Pulmonary artery endothelial cell (primary cell): Measurements from ENCODE around the gene HEMK1. TPM values are rescaled to one million over a fixed set of nuclear protein-coding genes. Genes with fewer than 3 reads are reported as not detected.

Experiments used
- DNase-seq: peaks from one replicate; pipeline ENCODE4 v3.0.0-alpha.2; 2011; ENCODE audit warnings: low read depth, low spot score
- total RNA-seq: library from RNA; depleted of rRNA; stranded (reverse); fragments of >200 nt; gene quantifications from 2 replicates; pipeline ENCODE4 v1.2.3, GENCODE V29; 2014

The HEMK1 gene
- total RNA-seq, 1 donor from 2014 or later: 15.2 TPM

- no peak for DNase-seq
These were observed 65.7 kb downstream of the HEMK1 start for GRCh38 chr3:50635066-50635465.

GRCh38 chr3:50637011-50637410 lies 67.7 kb downstream of the HEMK1 start:
- no peak for DNase-seq

- DNase-seq: no peak
These were observed 68.6 kb downstream of the HEMK1 start for GRCh38 chr3:50637945-50638344.

GRCh38 chr3:50639055-50639494 lies 69.8 kb downstream of the HEMK1 start:
- DNase-seq: no peak

- no peak for DNase-seq
These were observed 73.1 kb downstream of the HEMK1 start for GRCh38 chr3:50642382-50642781.

- DNase-seq: no peak
These were observed 75.2 kb downstream of the HEMK1 start for GRCh38 chr3:50644561-50644960.

- DNase-seq: no peak
These were observed 76.1 kb downstream of the HEMK1 start for GRCh38 chr3:50645378-50645777.

Other genes with a start within 250 kb of the HEMK1 start
- 535 and 564 TPM in 2 replicates for gene HYAL2, start 246.8 kb upstream of the HEMK1 start, total RNA-seq
- 24.8 and 36.5 TPM in 2 replicates for gene TUSC2, start 241.3 kb upstream of the HEMK1 start, total RNA-seq
- gene RASSF1, start 228.7 kb upstream of the HEMK1 start, total RNA-seq: 17.0 and 22.5 TPM in 2 replicates
- 0.13 and 0.35 TPM in 2 replicates for gene ZMYND10, start 223.8 kb upstream of the HEMK1 start, total RNA-seq
- 19.9 and 20.1 TPM in 2 replicates for gene NPRL2, start 218.7 kb upstream of the HEMK1 start, total RNA-seq
- 19.1 and 26.3 TPM in 2 replicates for gene CYB561D2, start 218.7 kb upstream of the HEMK1 start, total RNA-seq
- gene TMEM115, start 210.0 kb upstream of the HEMK1 start, total RNA-seq: 36.8 and 38.1 TPM in 2 replicates
- not detected in 2 replicates for gene CACNA2D2, start 65.9 kb upstream of the HEMK1 start, total RNA-seq
- gene C3orf18, start 1.8 kb upstream of the HEMK1 start, total RNA-seq: 3.5 and 5.1 TPM in 2 replicates
- 0.28 and 0.46 TPM in 2 replicates for gene CISH, start 42.3 kb downstream of the HEMK1 start, total RNA-seq
- gene MAPKAPK3, start 47.6 kb downstream of the HEMK1 start, total RNA-seq: 18.9 and 32.4 TPM in 2 replicates
- under 0.01 and 0.04 TPM in 2 replicates for gene DOCK3, start 105.4 kb downstream of the HEMK1 start, total RNA-seq